BE2C (cell line): ENCODE results near the gene FAM118B.
"Not testable (repeated sequence)": the region's sequence is repeated elsewhere in the genome, so short reads cannot be mapped to it uniquely, and the experiment has no call there.

Source experiments
- DNase-seq: peaks from one replicate; pipeline ENCODE4 v3.0.0-alpha.2; 2020
- H3K27me3 ChIP-seq: fragments of 250-450 bp; sonication (Bioruptor Pico); 2 replicates; pipeline ENCODE4 v1.5.1; 2020; ENCODE audit warnings: mild to moderate bottlenecking
- H3K36me3 ChIP-seq: fragments of 250-450 bp; sonication (Bioruptor Pico); 2 replicates; pipeline ENCODE4 v1.5.1; 2020; ENCODE audit warnings: mild to moderate bottlenecking
- H3K4me1 ChIP-seq: fragments of 250-450 bp; sonication (Bioruptor Pico); 2 replicates; pipeline ENCODE4 v1.5.1; 2020
- H3K4me3 ChIP-seq: 2 replicates; pipeline ENCODE4 v1.5.1; 2011; ENCODE audit warnings: low read depth, low read length
- H3K9me3 ChIP-seq: fragments of 250-450 bp; sonication (Bioruptor Pico); 2 replicates; pipeline ENCODE4 v1.5.1; 2020
- TF ChIP-seq, protein P1 (sequence below): IDR thresholded peaks from 2 replicates; pipeline ENCODE4 v1.5.1; 2012; ENCODE audit warnings: mild to moderate bottlenecking, low read depth, low read length

The FAM118B gene

DNA sequence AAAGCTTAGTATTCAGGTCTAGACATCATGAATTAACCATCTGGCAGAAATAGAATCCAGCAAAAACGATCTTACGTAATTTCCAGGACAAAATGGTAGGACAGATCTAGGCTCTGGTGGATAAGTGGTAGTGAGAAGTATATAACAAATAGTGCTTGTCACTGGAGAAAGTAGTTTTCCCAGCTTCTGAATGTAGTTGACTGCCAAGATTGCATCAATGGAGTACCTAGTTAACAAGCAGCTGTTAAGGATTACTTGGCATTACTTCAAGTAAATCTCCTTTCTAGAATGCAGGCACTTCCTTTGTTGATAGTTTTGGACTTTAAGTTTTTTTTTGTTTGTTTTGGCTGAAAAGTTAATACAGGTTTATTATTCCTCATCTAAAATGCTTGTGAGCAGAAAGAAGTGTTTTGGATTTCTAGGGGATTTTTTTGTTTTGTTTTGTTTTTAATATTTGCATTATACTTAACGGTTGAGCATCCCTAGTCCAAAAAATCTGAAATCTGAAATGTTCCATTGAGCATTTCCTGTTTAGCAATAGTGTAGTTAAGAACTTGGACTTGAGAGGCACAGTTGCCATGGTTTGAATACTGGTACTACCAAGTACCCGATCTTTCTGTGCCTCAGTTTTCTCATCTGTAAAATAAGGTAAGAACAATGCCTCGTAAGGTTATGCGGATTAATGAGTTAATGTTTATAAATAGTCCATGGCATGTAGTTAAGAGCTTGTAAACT is 20.3 kb downstream of the FAM118B start:
- Histone ChIP-seq H3K36me3 (peaks cover 8% of the 10 kb centered on the region), H3K4me3 (no peak overlapping the region), H3K4me1 (peaks cover 4% of the 10 kb centered on the region; the same call in 1 of the 2 replicates), H3K27me3 (no peaks in the 10 kb centered on the region), H3K9me3 (no peaks in the 10 kb centered on the region)
- DNase-seq: no peak
- TF ChIP-seq, protein P1, sequence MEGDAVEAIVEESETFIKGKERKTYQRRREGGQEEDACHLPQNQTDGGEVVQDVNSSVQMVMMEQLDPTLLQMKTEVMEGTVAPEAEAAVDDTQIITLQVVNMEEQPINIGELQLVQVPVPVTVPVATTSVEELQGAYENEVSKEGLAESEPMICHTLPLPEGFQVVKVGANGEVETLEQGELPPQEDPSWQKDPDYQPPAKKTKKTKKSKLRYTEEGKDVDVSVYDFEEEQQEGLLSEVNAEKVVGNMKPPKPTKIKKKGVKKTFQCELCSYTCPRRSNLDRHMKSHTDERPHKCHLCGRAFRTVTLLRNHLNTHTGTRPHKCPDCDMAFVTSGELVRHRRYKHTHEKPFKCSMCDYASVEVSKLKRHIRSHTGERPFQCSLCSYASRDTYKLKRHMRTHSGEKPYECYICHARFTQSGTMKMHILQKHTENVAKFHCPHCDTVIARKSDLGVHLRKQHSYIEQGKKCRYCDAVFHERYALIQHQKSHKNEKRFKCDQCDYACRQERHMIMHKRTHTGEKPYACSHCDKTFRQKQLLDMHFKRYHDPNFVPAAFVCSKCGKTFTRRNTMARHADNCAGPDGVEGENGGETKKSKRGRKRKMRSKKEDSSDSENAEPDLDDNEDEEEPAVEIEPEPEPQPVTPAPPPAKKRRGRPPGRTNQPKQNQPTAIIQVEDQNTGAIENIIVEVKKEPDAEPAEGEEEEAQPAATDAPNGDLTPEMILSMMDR: no peak

DNA sequence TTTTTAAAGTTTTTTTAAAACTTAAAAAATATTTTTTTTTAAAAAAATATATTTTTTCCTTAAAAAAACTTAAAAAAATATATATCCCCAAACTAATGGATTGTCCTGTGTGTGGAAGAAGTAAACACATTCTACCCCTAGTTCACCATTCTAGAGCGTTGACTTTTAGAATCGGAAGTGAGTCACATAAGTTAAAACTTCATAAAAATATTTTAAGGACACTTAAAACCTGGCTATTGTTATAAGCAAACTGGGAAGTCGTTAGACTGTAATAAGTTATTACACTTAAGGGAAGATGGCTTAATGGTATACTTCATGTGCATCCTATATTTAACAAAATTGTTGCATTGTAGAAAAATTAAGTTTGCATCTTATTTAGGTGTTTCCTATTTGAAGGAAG is 21.1 kb downstream of the FAM118B start:
- Histone ChIP-seq H3K27me3 (no peaks in the 10 kb centered on the region), H3K4me3 (no peak overlapping the region), H3K36me3 (peaks cover 8% of the 10 kb centered on the region), H3K4me1 (peaks cover 4% of the 10 kb centered on the region; the same call in 1 of the 2 replicates), H3K9me3 (no peaks in the 10 kb centered on the region)
- DNase-seq: no peak
- TF ChIP-seq, protein P1: no peak

DNA sequence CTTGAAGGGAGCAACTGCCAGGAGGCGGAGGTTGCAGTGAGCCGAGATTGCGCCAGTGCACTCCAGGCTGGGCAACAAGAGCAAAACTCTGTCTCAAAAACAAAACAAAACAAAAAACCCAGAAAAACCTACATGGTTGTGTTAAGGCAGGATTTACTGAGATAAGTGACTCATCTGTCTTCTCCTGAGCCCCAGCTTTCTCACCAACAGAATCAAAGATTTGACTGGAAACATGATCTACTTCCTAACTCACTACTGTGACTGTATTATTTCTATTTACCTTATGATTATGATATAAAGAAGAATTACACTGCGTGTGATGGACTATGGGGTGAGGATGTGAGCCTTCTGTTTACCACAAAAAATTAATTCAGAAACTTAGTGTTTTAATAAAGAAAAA is 21.8 kb downstream of the FAM118B start:
- Histone ChIP-seq H3K36me3 (peaks cover 8% of the 10 kb centered on the region), H3K9me3 (no peaks in the 10 kb centered on the region), H3K4me3 (no peak overlapping the region), H3K4me1 (peaks cover 4% of the 10 kb centered on the region; the same call in 1 of the 2 replicates), H3K27me3 (no peaks in the 10 kb centered on the region)
- DNase-seq: no peak
- TF ChIP-seq, protein P1: no peak

DNA sequence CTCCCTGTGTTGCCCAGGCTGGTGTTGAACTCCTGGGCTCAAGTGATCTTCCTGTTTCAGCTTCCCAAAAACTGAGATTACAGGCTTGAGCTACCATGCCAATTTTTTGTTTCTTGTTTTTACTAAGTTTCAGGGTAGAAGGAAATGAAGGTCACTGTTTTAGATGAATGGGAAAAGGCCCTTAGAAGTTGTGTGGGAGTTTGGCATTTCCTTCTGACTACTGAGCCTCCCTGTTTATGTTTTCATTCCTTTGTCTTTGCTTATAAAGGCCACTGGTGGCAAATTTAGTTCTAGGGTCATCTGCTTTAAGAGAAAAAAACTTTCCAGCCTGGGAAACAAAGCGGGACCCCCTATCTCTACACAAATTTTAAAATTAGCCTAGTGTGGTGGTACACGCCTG is 35.1 kb downstream of the FAM118B start:
- TF ChIP-seq, protein P1: no peak
- DNase-seq: no peak
- Histone ChIP-seq H3K4me3 (no peak overlapping the region), H3K36me3 (peaks cover 25% of the 10 kb centered on the region), H3K27me3 (no peaks in the 10 kb centered on the region), H3K4me1 (no peaks in the 10 kb centered on the region), H3K9me3 (no peaks in the 10 kb centered on the region)

DNA sequence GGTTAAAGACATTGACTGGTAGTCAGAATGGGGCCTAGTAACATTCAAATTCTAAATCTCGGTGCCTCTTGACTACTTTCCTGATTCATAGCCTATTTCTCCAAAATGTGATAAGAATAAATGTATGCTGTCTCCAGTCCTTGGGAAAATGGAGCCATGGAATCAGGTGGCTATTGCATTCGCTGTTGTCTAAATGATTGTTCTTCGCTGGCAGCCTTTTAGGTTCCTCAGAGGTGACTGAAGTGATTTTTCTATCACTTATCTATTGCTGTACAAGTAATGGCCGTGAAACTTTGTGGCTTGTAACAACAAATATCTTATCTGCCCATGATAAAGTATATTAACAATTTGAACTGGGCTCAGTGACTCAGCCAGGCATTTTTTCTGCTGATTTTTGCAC is 41.7 kb downstream of the FAM118B start:
- H3K27me3 ChIP-seq: no peaks in the 10 kb centered on the region
- no peak for DNase-seq
- H3K36me3 ChIP-seq: peaks cover 42% of the 10 kb centered on the region
- H3K4me3 ChIP-seq: no peak overlapping the region
- no peaks in the 10 kb centered on the region for H3K9me3 ChIP-seq
- no peaks in the 10 kb centered on the region for H3K4me1 ChIP-seq
- TF ChIP-seq, protein P1: no peak

DNA sequence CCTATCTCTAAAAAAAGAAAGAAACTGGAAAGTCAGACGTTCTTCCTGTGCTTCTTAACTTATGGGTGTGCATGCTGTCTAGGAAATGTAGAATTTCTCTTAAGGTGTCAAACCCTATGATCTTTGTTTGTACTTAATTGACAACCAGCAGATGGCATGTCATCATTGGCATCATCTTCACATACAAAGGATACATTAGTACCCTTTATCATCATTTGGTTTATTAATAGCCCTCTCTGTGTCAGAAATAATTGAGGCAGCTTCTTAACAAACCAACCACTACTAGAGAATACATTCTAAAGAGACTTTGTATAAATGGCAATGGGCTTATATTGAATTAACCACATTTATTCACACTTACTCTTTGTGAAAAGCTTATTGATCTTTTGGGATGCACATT is 43.2 kb downstream of the FAM118B start:
- Histone ChIP-seq H3K4me3 (no peak overlapping the region), H3K27me3 (no peaks in the 10 kb centered on the region), H3K9me3 (no peaks in the 10 kb centered on the region), H3K36me3 (peaks cover 41% of the 10 kb centered on the region), H3K4me1 (no peaks in the 10 kb centered on the region)
- TF ChIP-seq, protein P1: no peak
- no peak for DNase-seq

DNA sequence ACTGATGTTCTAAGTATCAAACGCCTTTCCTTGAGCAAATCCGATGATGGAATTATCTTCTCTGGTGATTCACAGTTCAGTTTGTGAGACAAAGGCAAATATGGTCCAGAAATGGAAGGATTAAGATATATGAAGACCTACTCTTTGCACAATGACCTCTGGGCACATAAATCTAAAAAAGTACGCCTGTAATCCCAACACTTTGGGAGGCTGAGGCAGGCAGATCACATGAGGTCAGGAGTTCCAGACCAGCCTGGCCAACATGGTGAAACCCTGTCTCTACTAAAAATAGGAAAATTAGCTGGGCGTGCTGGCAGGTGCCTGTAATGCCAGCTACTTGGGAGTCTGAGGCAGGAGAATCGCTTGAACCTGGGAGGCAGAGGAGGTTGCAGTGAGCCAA is 43.9 kb downstream of the FAM118B start:
- H3K36me3 ChIP-seq: peaks cover 41% of the 10 kb centered on the region

More for the DNA sequence above, 43.9 kb downstream of the FAM118B start:
- DNase-seq, H3K4me1 ChIP-seq, H3K4me3 ChIP-seq, H3K27me3 ChIP-seq, H3K9me3 ChIP-seq: not testable (repeated sequence)
